Peyer's patch (tissue), 4 donors: ENCODE data around the gene CCDC159.

Source experiments
- POLR2A ChIP-seq, 2 donors: fragments of 450-650 bp; IDR thresholded peaks; one replicate each; pipeline ENCODE4 v1.5.1; 2017; ENCODE audit warnings: antibody characterized with exemption in 2 of 2, mild to moderate bottlenecking in 2 of 2, moderate library complexity in 2 of 2
- TF ChIP-seq, protein P1 (sequence below), 6 experiments: fragments of 450-650 bp in 4 of 6; fragments of 200-600 bp in 2 of 6; sonication (generic) in 1 of 6; IDR thresholded peaks; one replicate each; pipeline ENCODE4 v1.5.1; 2017 to 2019; ENCODE audit warnings: antibody characterized with exemption in 6 of 6, mild to moderate bottlenecking in 3 of 6, moderate library complexity in 1 of 6

DNA sequence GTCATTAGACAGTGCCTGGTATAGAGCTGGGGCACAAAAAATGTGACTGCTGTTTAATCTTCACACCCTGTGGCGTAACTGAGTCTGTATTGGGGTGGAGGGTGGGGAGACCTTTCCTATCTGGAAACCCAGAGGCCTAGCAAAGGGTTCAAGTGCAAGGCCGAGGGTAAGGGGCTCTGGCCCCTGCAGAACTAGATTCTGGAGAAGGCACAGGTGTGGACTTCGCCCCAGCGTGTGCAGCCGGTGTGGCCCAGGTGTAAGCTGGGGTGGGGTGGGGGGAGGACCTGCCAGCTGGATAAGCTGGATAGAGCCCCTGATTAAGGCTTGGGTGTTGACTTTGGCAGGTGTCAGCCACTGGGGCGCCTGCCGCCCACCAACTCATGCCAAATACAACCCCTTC lies 8.2 kb upstream of the CCDC159 start:
- TF ChIP-seq, protein P1, sequence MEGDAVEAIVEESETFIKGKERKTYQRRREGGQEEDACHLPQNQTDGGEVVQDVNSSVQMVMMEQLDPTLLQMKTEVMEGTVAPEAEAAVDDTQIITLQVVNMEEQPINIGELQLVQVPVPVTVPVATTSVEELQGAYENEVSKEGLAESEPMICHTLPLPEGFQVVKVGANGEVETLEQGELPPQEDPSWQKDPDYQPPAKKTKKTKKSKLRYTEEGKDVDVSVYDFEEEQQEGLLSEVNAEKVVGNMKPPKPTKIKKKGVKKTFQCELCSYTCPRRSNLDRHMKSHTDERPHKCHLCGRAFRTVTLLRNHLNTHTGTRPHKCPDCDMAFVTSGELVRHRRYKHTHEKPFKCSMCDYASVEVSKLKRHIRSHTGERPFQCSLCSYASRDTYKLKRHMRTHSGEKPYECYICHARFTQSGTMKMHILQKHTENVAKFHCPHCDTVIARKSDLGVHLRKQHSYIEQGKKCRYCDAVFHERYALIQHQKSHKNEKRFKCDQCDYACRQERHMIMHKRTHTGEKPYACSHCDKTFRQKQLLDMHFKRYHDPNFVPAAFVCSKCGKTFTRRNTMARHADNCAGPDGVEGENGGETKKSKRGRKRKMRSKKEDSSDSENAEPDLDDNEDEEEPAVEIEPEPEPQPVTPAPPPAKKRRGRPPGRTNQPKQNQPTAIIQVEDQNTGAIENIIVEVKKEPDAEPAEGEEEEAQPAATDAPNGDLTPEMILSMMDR (IDR thresholded peaks at IDR 0.05) = no peak
- no peak for TF ChIP-seq POLR2A (IDR thresholded peaks at IDR 0.05)
